Measurements from ENCODE around the gene NUP210L.

DNA sequence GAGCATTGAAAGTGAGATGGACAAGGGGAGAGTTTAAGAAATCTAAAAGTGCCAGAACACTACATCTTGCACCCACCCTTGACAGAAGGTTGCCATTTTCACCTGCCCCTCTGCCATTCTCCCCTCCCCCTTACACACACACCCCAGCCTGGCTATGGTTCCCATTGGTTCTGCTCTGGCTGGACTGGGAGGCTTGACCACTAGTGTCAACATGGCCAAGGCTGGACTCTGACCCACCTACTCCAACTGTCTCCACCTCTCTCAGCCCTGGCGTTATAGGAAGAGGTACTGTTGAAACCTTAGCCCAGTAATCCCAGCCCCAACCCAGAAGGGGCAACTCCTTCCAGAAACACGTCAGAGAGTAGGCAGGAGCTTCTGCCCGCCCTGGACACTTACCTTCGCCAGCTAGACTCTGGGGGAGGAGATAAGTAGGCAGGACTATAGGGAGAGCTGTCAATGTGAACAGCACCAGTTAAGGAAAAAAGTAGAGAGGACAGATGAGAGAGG is 201.0 kb downstream of the NUP210L start:
- TF ChIP-seq, protein P1, sequence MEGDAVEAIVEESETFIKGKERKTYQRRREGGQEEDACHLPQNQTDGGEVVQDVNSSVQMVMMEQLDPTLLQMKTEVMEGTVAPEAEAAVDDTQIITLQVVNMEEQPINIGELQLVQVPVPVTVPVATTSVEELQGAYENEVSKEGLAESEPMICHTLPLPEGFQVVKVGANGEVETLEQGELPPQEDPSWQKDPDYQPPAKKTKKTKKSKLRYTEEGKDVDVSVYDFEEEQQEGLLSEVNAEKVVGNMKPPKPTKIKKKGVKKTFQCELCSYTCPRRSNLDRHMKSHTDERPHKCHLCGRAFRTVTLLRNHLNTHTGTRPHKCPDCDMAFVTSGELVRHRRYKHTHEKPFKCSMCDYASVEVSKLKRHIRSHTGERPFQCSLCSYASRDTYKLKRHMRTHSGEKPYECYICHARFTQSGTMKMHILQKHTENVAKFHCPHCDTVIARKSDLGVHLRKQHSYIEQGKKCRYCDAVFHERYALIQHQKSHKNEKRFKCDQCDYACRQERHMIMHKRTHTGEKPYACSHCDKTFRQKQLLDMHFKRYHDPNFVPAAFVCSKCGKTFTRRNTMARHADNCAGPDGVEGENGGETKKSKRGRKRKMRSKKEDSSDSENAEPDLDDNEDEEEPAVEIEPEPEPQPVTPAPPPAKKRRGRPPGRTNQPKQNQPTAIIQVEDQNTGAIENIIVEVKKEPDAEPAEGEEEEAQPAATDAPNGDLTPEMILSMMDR (IDR thresholded peaks at IDR 0.05): no peak
- TF ChIP-seq EP300 (IDR thresholded peaks at IDR 0.05): no peak
